HepG2 (cell line): ENCODE measurements around the gene DAD1. TPM values are rescaled to one million over a fixed set of nuclear protein-coding genes. Genes with fewer than 3 reads are reported as not detected.

Experiments
- ATF5 ChIP-seq: sonication (generic); formaldehyde crosslinking; IDR thresholded peaks from 2 replicates; pipeline ENCODE4 v1.4.0; 2020; ENCODE audit warnings: mild to moderate bottlenecking, low read depth, missing genetic modification reagents
- FOXA1 ChIP-seq, 2 experiments: fragments of 450-650 bp in 1 of 2; sonication (generic) in 1 of 2; formaldehyde crosslinking in 1 of 2; IDR thresholded peaks; 2 replicates each; pipeline versions ENCODE4 v1.4.0 to v1.6.1; 2016 to 2020; ENCODE audit warnings: missing genetic modification reagents in 1 of 2
- HNF4G ChIP-seq, 2 experiments: sonication (generic) in 1 of 2; formaldehyde crosslinking in 1 of 2; IDR thresholded peaks; 2 replicates each; pipeline versions ENCODE4 v1.4.0 to v1.6.1; 2011 to 2020; ENCODE audit warnings: borderline replicate concordance in 2 of 2, low read depth in 2 of 2, mild to moderate bottlenecking in 2 of 2, low read length in 1 of 2, missing genetic modification reagents in 1 of 2, moderate library complexity in 1 of 2
- THAP7 ChIP-seq: sonication (generic); formaldehyde crosslinking; IDR thresholded peaks from 2 replicates; pipeline ENCODE4 v1.8.1; 2023; ENCODE audit warnings: mild to moderate bottlenecking, missing genetic modification reagents
- THYN1 ChIP-seq: sonication (generic); formaldehyde crosslinking; IDR thresholded peaks from 2 replicates; pipeline ENCODE4 v1.8.1; 2023; ENCODE audit warnings: low read depth, mild to moderate bottlenecking, moderate library complexity, missing genetic modification reagents, borderline replicate concordance
- ZBTB7A ChIP-seq: sonication (generic); formaldehyde crosslinking; IDR thresholded peaks from 2 replicates; pipeline ENCODE4 v1.8.0; 2022; ENCODE audit warnings: mild to moderate bottlenecking, missing genetic modification reagents
- ZNF296 ChIP-seq: sonication (generic); formaldehyde crosslinking; conservative IDR thresholded peaks from 2 replicates; pipeline ENCODE4 v1.5.0; 2020; ENCODE audit warnings: mild to moderate bottlenecking, missing genetic modification reagents
- ZNF343 ChIP-seq: sonication (generic); formaldehyde crosslinking; IDR thresholded peaks from 2 replicates; pipeline ENCODE4 v1.4.0; 2020; ENCODE audit warnings: mild to moderate bottlenecking, missing genetic modification reagents
- ZNF407 ChIP-seq: sonication (generic); formaldehyde crosslinking; IDR thresholded peaks from one replicate; pipeline ENCODE4 v1.5.1; 2020; ENCODE audit warnings: mild to moderate bottlenecking, missing genetic modification reagents; ENCODE audit errors: not compliant biosample characterization
- ZNF501 ChIP-seq: sonication (generic); formaldehyde crosslinking; IDR thresholded peaks from 2 replicates; pipeline ENCODE4 v1.5.1; 2020; ENCODE audit warnings: mild to moderate bottlenecking, moderate library complexity, missing genetic modification reagents
- ZNF512B ChIP-seq: sonication (generic); formaldehyde crosslinking; IDR thresholded peaks from 2 replicates; pipeline ENCODE4 v1.5.1; 2020; ENCODE audit warnings: missing genetic modification reagents, mild to moderate bottlenecking, borderline replicate concordance
- ZNF772 ChIP-seq: sonication (generic); formaldehyde crosslinking; IDR thresholded peaks from 2 replicates; pipeline ENCODE4 v1.5.0; 2020; ENCODE audit warnings: mild to moderate bottlenecking, missing genetic modification reagents
- polyA plus RNA-seq, 8 experiments: library from polyadenylated mRNA; depleted of rRNA in 3 of 8; stranded (reverse) in 7 of 8; unstranded in 1 of 8; fragments of >200 nt; fragmentation: Illumina TruSeq in 4 of 8; extraction: Trizol in 4 of 8; gene quantifications; 2 replicates each; pipeline versions ENCODE4 v1.2.1 to v1.2.3, GENCODE V29; 2011 to 2016; ENCODE audit warnings: low read depth in 4 of 8, missing spikeins in 1 of 8, mixed read lengths in 1 of 8; ENCODE audit not compliant: insufficient read depth in 1 of 8
- total RNA-seq, 5 experiments: library from RNA; depleted of rRNA; stranded (reverse); fragments of >200 nt; fragmentation: Illumina TruSeq; extraction: Trizol; gene quantifications; 2 replicates each; pipeline ENCODE4 v1.2.3, GENCODE V29; 2016; ENCODE audit warnings: low read depth in 1 of 5

The DAD1 gene
- total and polyA plus RNA-seq, 2 of the 13 experiments (the other 11 are each of a cell fraction or from before 2014, with no cell fraction given): 558 to 626 TPM

- peak; percentile 37 for TF ChIP-seq ZNF407 (CRISPR knock-in tag)
- TF ChIP-seq ZNF343 (CRISPR knock-in tag): no peak
- no peak for TF ChIP-seq ZNF296 (CRISPR knock-in tag)
- TF ChIP-seq ZNF512B: no peak
- TF ChIP-seq HNF4G (IDR thresholded peaks at IDR 0.05; ENCODE audit: borderline replicate concordance, low read depth, low read length): peak; percentile 4; the same call in 1 of the 2 replicates
- no peak for TF ChIP-seq HNF4G (CRISPR knock-in tag; IDR thresholded peaks at IDR 0.05; ENCODE audit: borderline replicate concordance, low read depth)
- no peak; the same call in 1 of the 2 replicates for TF ChIP-seq THYN1 (CRISPR knock-in tag)
- TF ChIP-seq ZNF772: 0 out of 2 replicates have a peak, but pooled peaks have one; percentile 23
- no peak for TF ChIP-seq THAP7 (CRISPR knock-in tag)
- TF ChIP-seq FOXA1 (IDR thresholded peaks at IDR 0.05): no peak
- TF ChIP-seq FOXA1 (CRISPR knock-in tag; IDR thresholded peaks at IDR 0.05): no peak
- TF ChIP-seq ZBTB7A (CRISPR knock-in tag): no peak
- peak; percentile 84 for TF ChIP-seq ZNF501
- TF ChIP-seq ATF5 (CRISPR knock-in tag): no peak
Measured at GRCh38 chr14:22570132-22570949, 18.7 kb downstream of the DAD1 start (continued).
